ENCODE data around the gene KIAA0753.

The KIAA0753 gene

DNA sequence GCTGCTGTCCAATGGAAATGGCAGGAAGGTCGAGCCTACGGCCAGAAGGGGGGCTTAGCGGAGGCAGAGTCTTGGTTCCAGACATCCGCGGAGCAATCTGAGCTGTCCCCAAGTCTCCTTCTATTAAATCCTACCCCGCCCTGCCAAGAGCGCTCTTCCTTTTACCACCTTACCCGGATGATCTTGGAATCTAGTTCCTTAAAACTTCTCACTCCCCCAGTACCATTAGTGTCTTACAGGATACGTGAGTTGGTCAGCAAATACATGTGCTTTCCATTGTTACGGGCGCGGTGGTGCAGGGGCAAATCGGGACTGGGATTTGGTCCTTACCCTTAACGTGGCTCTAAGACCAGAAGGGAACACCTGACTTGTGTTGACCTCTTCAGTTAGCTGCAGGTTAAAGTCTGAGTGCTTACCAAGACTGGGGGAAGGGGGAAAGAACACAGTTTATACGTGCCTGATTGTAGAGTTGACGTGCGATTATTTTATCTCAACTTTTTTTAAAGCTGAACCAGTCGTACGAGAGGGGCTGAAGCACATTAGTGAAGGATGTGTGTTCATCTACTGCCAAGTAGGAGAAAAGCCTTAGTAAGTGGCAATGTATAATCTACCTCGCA, 844 bp upstream of the KIAA0753 start:
- Mint-ChIP-seq H3K27ac (peak overlapping the region; percentile 92), H3K4me1 (peaks cover 67% of the 10 kb centered on the region), H3K9me3 (no peaks in the 10 kb centered on the region), H3K27me3 (no peaks in the 10 kb centered on the region), H3K36me3 (peaks cover 39% of the 10 kb centered on the region), H3K4me3 (peak overlapping the region; percentile 88)
- CTCF ChIA-PET = interaction anchor here (1.3 to 1.4 kb wide), 2 partner anchors 166 to 168 kb away, joined by 4 to 6 read pairs; no protein-coding TSS in a partner anchor
- no peak for DNase-seq

DNA sequence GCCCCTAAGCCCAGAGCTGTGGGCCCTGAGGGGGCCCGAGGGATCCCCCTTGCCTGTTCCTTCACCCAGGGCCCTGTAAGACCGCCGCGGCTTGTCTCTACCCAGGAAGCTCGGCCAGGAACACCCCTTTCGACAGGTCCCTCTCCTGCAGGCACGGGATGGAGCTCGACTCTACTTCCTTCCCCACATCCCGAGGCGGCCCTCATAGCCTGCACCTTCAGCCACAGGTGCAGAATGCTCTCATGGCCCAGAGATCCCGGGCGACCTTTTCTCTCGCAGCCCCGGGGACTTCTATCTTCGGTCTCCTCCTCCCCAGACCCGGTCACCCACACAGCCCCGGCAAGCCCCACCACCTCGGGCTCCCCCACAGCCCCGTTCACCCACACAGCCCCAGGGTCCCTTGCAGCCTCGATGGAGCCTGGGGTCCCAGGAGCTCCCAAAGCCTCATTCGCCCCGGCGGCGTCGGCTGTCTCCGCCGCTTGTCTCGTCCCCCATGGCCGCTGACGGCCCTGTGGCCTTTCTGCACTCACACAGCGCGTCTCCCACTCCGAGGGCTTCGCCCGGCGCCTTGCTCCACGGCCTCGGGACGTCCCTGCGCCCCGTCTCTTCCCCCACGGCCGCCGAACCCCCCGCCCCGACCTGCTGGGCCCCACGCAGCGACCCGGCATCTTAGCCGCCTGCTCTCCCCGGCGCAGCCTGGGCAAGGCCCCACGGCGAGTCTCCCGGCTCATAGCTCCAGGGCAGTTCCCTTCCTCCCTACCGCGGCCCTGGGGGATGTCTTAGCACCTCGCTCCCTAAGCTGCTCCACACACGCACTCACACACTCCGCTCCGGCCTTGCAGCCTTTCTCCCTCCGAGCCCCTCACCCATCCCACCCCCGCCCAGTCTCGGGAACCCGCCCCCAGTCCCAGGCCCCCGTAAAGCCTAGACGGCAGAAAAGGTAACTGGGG, 650 bp downstream of the KIAA0753 start:
- Mint-ChIP-seq H3K9me3 (no peaks in the 10 kb centered on the region), H3K27ac (peak overlapping the region; percentile 76), H3K4me3 (peak overlapping the region; percentile 88), H3K36me3 (peaks cover 29% of the 10 kb centered on the region), H3K27me3 (no peaks in the 10 kb centered on the region), H3K4me1 (peaks cover 61% of the 10 kb centered on the region)
- CTCF ChIA-PET = interaction anchor here (1.2 kb wide), 1 partner anchor 27 kb away, joined by 3 read pairs; no protein-coding TSS in a partner anchor
- DNase-seq = peak; percentile 58

DNA sequence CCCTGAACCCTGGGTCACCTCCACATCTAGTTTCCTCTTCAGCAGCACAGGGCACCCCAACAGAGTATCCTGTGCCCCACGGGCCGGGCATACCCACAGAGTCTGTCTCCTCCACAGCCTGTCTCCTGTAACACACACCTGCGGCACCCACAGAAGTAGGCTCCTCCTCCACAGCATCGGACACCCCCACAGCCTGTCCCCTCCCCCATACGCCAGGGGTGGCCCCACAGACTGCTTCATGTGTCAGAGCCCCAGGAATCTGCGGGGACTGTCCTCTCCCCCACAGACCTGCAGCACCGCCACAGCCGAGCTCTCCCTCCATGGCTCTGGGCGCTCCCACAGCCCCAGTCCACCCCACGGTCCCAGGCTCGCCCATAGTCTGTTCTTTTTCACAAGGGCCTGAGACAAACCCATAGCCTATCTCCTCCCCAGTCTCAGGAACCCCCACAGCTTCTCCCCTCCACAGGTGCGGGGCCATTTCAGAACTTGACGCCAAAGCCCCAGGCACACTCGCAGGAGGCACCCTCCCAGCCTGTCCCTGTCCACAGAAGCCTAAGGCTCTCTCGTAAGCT, 1.4 kb downstream of the KIAA0753 start:
- H3K9me3 Mint-ChIP-seq = no peaks in the 10 kb centered on the region
- H3K36me3 Mint-ChIP-seq = peaks cover 28% of the 10 kb centered on the region
- peaks cover 54% of the 10 kb centered on the region for H3K4me1 Mint-ChIP-seq
- peak overlapping the region; percentile 88 for H3K4me3 Mint-ChIP-seq
- H3K27ac Mint-ChIP-seq = peak overlapping the region; percentile 76
- peak; percentile 39 for DNase-seq
- CTCF ChIA-PET = no interaction called here
- H3K27me3 Mint-ChIP-seq = no peaks in the 10 kb centered on the region

DNA sequence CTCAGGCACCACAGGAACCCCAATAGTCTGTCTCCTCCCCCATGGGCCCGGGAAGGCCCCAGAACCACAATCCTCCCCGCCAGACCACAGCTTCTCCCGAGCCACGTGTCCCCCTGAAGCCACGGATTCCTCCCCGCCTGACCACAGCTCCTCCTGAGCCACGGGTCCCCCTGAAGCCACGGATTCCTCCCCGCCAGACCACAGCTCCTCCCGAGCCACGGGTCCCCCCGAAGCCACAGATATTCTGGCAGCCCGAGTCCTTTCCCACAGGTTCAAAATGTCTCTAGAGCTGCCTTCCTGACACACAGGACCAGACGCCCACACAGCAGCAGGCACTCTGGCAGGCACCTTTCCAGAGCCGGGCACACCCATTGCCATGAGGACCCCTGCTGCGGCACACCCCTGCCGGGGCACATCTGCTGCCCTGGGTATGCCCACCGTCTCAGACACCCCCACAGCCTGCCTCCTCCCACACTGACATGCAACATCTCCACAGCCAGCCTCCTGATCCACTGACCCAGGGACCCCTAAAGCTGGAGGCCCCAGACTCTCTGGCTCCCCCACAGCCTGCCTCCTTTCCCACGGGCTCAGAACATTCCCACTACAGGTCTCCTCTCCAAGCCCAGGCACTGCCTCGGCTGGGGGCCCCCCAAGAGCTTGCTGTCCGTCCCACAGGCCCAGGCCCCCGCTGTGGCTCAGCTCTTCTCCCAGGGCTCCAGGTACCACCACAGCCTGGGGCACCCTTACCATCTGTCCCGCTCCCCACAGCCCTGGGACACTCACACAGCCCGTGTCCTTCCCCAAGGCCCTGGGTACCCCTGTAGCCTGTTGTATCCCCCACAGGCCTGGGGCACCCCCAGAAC, 2.2 kb downstream of the KIAA0753 start:
- CTCF ChIA-PET = no interaction called here
- peaks cover 26% of the 10 kb centered on the region for H3K36me3 Mint-ChIP-seq

DNA sequence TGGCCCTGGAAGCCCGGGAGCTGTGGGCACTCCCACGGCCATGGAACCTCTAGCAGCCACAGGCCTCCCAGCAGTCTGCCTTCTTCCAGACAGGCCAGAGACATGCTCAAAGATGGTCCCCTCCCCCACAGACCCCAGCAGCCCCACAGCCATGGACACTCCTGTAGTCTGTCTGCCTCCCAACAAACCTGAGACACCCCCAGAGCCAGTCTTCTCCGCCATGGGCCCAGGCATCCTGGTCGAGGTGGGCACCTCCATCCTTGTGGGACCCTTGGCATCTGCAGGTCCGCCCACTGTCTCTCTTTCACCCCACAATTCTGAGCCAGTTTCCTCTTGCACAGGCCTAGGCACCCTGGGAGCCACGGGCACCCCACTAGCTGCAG, 3.1 kb downstream of the KIAA0753 start:
- DNase-seq = no peak
- CTCF ChIA-PET = no interaction called here
- Mint-ChIP-seq H3K4me1 (peaks cover 38% of the 10 kb centered on the region), H3K27me3 (no peaks in the 10 kb centered on the region), H3K9me3 (no peaks in the 10 kb centered on the region), H3K4me3 (no peak overlapping the region), H3K36me3 (peaks cover 27% of the 10 kb centered on the region), H3K27ac (no peak overlapping the region)

More for the DNA sequence above, 2.2 kb downstream of the KIAA0753 start:
- Mint-ChIP-seq H3K9me3 (no peaks in the 10 kb centered on the region), H3K27me3 (no peaks in the 10 kb centered on the region), H3K4me3 (peak overlapping the region; percentile 88), H3K4me1 (peaks cover 46% of the 10 kb centered on the region), H3K27ac (no peak overlapping the region)
- no peak for DNase-seq

DNA sequence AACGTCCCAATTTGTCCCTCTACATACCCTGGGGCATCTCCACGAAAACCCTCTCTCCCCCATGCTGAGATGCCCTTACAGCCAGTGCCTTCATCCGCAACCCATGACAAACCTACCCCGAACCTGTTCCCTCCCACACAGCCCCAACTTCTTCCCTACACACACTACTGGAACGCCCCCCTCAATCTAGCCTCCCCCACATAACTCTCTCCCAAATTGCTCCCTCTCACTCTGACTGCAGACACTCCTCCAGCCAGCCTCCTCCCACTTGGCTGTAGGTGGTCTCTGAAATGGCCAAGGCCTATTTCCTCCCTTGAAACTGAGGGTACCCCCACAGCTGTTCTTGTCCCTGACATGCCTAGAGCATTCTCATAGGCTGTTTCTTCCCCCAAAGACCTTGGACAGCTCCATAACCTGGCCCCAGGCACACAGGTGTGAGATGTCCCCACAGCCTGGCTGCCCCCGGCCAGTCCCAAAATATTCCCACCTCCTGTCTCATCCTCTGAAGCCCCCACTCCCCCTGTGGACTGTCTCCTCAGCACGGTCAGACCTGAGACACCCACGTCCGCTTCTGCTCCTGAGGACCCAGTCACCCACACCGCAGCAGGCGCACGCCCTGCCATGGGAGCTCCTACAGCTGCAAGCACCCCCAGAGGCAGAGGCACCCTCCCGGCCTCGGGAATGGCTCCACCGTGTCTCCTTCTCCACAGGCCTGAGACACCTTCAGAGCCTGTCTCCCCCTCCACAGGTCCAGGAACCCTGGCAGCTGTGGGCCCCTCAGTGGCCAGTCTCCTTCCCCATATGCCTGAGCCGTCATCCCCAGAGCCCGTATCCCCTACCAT, 3.7 kb downstream of the KIAA0753 start:
- no peak for DNase-seq
- Mint-ChIP-seq H3K4me1 (peaks cover 32% of the 10 kb centered on the region), H3K4me3 (no peak overlapping the region), H3K27ac (no peak overlapping the region), H3K36me3 (peaks cover 26% of the 10 kb centered on the region), H3K27me3 (no peaks in the 10 kb centered on the region), H3K9me3 (no peaks in the 10 kb centered on the region)
- CTCF ChIA-PET = no interaction called here

DNA sequence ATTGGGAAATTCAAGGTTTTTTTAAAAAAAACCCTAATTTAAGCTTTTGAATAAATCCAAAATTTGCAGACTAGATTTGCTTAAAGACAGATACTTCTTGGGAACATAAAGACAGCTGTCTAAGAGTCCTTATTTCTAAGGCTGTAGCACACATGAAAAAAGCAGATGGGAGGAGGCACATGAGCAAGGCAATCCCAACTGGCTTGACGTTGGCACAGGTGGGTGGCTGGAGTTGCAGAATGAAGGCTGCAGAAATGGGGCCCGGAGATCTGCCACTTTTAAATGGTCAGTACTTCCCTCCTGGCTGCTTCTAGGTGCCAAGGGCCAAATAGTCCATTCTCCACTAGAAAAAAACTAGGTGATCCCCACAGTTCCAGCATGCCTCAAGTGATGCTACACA, 4.4 kb downstream of the KIAA0753 start:
- peaks cover 26% of the 10 kb centered on the region for H3K36me3 Mint-ChIP-seq
- DNase-seq = no peak
- no peak overlapping the region for H3K27ac Mint-ChIP-seq
- H3K9me3 Mint-ChIP-seq = no peaks in the 10 kb centered on the region
- no peak overlapping the region for H3K4me3 Mint-ChIP-seq
- CTCF ChIA-PET = no interaction called here
- H3K4me1 Mint-ChIP-seq = peaks cover 26% of the 10 kb centered on the region
- H3K27me3 Mint-ChIP-seq = no peaks in the 10 kb centered on the region

DNA sequence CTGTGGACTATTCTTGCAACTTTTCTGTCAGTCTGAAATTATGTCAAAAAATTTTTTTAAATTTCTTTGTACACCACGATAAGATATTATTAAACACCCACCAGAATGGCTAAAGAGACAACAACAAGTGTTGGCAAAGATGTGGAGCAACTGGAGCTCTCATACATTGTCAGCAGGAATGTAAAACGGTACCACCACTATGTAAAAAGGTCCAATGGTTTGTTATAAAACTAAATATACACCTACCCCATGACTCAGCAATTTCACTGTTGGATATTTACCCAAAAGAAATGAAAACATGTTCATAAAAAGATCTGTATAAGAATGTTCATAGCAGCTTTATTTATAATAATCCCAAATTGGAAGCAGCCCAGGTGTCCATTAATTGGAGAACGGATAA, 7.2 kb downstream of the KIAA0753 start:
- Mint-ChIP-seq H3K36me3 (peaks cover 34% of the 10 kb centered on the region), H3K4me3 (no peak overlapping the region), H3K27ac (no peak overlapping the region), H3K27me3 (no peaks in the 10 kb centered on the region), H3K9me3 (no peaks in the 10 kb centered on the region), H3K4me1 (peaks cover 10% of the 10 kb centered on the region)
- CTCF ChIA-PET = no interaction called here
- no peak for DNase-seq

DNA sequence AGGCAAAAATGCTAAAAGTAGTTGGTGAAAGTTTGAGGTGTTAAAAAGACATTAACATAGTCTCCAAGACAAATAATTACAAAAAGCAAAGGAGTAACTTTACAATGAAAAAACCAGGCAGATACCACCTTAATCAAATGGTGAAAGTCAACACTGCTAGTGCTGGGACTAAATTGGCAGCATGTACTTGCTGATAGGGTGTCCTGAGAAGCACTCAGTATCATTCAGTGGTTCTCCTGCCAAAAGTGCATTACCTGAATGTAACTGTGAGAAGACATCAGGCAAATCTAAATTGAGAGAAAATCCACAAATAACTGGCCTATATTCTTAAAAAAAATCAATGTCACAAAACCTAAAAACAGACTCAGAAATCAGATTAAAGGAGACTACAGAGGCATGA, 8.0 kb downstream of the KIAA0753 start:
- no peak for DNase-seq
- CTCF ChIA-PET = no interaction called here
- Mint-ChIP-seq H3K36me3 (peaks cover 41% of the 10 kb centered on the region), H3K27ac (no peak overlapping the region), H3K9me3 (no peaks in the 10 kb centered on the region), H3K27me3 (no peaks in the 10 kb centered on the region), H3K4me3 (no peak overlapping the region), H3K4me1 (peaks cover 4% of the 10 kb centered on the region)

DNA sequence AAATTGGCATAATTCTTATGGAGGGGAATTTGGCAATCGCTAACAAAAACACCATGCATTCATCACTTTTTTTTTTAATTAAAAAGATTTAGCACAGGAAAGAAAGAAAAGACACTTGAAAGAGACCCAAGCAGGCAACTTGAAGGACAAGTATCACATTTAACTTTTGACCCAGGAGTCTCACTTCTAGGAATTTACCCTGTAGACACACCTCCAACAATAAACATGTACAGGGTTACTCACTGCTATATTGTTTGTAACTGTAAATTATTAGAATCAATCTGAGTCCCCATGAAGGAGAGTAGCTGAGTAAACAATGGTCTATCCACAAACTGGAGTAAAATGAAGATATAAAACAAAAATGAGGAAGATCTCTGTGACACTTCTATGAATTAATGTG, 10.1 kb downstream of the KIAA0753 start:
- no peaks in the 10 kb centered on the region for H3K27me3 Mint-ChIP-seq
- H3K4me3 Mint-ChIP-seq = no peak overlapping the region
- no peak overlapping the region for H3K27ac Mint-ChIP-seq
- no peaks in the 10 kb centered on the region for H3K9me3 Mint-ChIP-seq
- DNase-seq = no peak
- CTCF ChIA-PET = no interaction called here
- H3K36me3 Mint-ChIP-seq = peaks cover 48% of the 10 kb centered on the region
- no peaks in the 10 kb centered on the region for H3K4me1 Mint-ChIP-seq

DNA sequence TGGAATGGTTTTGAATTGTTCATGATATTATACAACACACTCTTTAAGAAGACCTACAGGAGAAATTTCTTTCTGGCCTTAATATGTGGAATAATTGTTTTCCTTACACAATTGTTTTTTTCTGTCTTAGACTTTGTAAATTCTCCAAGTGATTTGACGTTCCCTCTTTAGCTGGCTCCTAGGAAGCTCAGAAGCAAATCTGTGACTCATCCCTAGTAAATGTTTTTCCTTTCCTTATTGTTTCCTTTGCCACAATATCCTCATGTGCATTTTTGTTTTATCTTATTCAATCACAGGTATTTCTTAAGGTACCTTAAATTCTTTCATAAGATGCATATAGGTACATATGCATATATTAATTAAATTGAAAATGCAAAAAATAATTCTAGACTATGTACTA, 13.5 kb downstream of the KIAA0753 start:
- Mint-ChIP-seq H3K4me3 (no peak overlapping the region), H3K36me3 (peaks cover 31% of the 10 kb centered on the region), H3K9me3 (no peaks in the 10 kb centered on the region), H3K27me3 (no peaks in the 10 kb centered on the region), H3K4me1 (no peaks in the 10 kb centered on the region), H3K27ac (no peak overlapping the region)
- DNase-seq = no peak
- CTCF ChIA-PET = no interaction called here

DNA sequence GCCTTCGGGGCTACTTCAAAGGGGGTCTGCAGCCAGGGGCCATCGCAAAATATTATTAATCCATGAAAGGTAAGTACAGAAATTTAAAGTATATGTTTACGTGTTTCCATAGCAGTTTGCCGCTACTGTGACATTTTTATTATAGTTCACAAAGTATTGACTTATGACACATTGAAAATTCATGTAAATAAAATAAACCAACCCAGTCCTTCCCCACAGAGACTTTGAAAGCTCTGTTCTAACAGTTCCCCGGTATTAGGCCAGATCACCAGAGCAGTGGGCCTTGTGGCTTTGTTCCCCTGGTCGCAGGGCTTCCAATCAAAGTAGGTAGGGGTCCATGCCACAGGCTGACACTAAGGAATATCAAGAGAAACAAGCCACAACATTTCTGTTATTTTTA, 13.9 kb downstream of the KIAA0753 start:
- H3K4me3 Mint-ChIP-seq = no peak overlapping the region
- CTCF ChIA-PET = no interaction called here
- no peaks in the 10 kb centered on the region for H3K9me3 Mint-ChIP-seq
- H3K4me1 Mint-ChIP-seq = no peaks in the 10 kb centered on the region
- no peak overlapping the region for H3K27ac Mint-ChIP-seq
- H3K27me3 Mint-ChIP-seq = no peaks in the 10 kb centered on the region
- DNase-seq = no peak
- peaks cover 31% of the 10 kb centered on the region for H3K36me3 Mint-ChIP-seq

DNA sequence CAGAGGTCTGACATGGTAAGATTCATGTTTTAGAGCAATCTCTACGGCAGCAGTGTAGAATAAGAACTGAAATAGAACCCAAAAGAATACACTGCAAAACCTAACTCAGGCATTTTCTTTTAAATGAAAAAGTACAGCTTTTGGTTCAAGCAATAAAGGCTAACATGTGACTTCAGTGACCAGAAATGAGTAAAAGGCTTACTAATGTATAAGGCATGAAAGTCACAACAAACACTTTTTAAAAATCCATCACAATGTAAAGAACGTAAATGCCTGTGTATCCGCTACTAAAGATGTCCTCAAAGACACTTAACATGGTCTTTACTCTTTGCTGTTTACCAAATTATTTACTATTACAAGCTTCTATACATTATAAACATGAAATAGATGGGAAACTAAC, 16.6 kb downstream of the KIAA0753 start:
- Mint-ChIP-seq H3K36me3 (peaks cover 27% of the 10 kb centered on the region), H3K4me3 (no peak overlapping the region), H3K4me1 (no peaks in the 10 kb centered on the region), H3K27ac (no peak overlapping the region), H3K27me3 (no peaks in the 10 kb centered on the region), H3K9me3 (no peaks in the 10 kb centered on the region)
- DNase-seq = no peak
- CTCF ChIA-PET = no interaction called here

Measured in activated naive CD4-positive, alpha-beta T cell treated with anti-CD3 and anti-CD28 coated beads, Interleukin-2, amount 10 ng/mL, durations not matched to agents 7 days and 5 days (primary cell).